SH-SY5Y (cell line): ENCODE measurements around the gene DNAAF8.

Source experiments
- GATA2 ChIP-seq: IDR thresholded peaks from 2 replicates; pipeline ENCODE4 v1.6.1; 2011; ENCODE audit warnings: mild to moderate bottlenecking, low read depth, low read length
- GATA3 ChIP-seq: IDR thresholded peaks from 2 replicates; pipeline ENCODE4 v1.6.1; 2011; ENCODE audit warnings: low read depth, mild to moderate bottlenecking, low read length, moderate library complexity

DNAAF8 gene

GRCh38 chr16:4691666-4692412, 42.5 kb upstream of the DNAAF8 start:
- TF ChIP-seq GATA3 (no peak), GATA2 (no peak)

GRCh38 chr16:4692460-4693295, 41.7 kb upstream of the DNAAF8 start:
- no peak for TF ChIP-seq GATA3
- no peak for TF ChIP-seq GATA2

- TF ChIP-seq GATA3 (no peak), GATA2 (no peak)
These were observed 40.9 kb upstream of the DNAAF8 start, which contains the start of gene NUDT16L1 for GRCh38 chr16:4693296-4693955. Gene NUDT16L1 (plus strand): TSS chr16:4693562. CDS start chr16:4693727, 165 bp downstream.

GRCh38 chr16:4693956-4694641, 40.2 kb upstream of the DNAAF8 start:
- TF ChIP-seq GATA3, result no peak
- TF ChIP-seq GATA2, result no peak

GRCh38 chr16:4694642-4695451, 39.5 kb upstream of the DNAAF8 start:
- TF ChIP-seq GATA2, result no peak
- no peak for TF ChIP-seq GATA3

- TF ChIP-seq GATA2 (no peak), GATA3 (no peak)
These were observed 38.7 kb upstream of the DNAAF8 start for GRCh38 chr16:4695473-4696171.

- TF ChIP-seq GATA2 (no peak), GATA3 (no peak)
These were observed 38.0 kb upstream of the DNAAF8 start for GRCh38 chr16:4696172-4696904.

GRCh38 chr16:4696905-4697847, 37.2 kb upstream of the DNAAF8 start:
- no peak for TF ChIP-seq GATA3
- TF ChIP-seq GATA2, result no peak

- TF ChIP-seq GATA3 (no peak), GATA2 (no peak)
These were observed 36.5 kb upstream of the DNAAF8 start for GRCh38 chr16:4697848-4698291.

- TF ChIP-seq GATA2 (no peak), GATA3 (no peak)
These were observed 35.9 kb upstream of the DNAAF8 start for GRCh38 chr16:4698321-4699045.

GRCh38 chr16:4699046-4699556, 35.2 kb upstream of the DNAAF8 start:
- TF ChIP-seq GATA2 (no peak), GATA3 (no peak)
